HEK293 (cell line): ENCODE measurements around the gene ANAPC2.

Experiments
- CTCF ChIA-PET: fragments of 350-600 bp; formaldehyde crosslinking; extraction: SDS; loops from one replicate; lab custom pipeline; 2021; ENCODE audit warnings: antibody characterized with exemption; lab: Yijun Ruan, JAX
- POLR2A ChIA-PET: fragments of 300-600 bp; formaldehyde crosslinking; extraction: SDS; loops from one replicate; lab custom pipeline; 2020; ENCODE audit warnings: antibody characterized with exemption, inconsistent platforms; lab: Yijun Ruan, JAX
- H3K27ac ChIP-seq: fragments of 200-500 bp; sonication (Bioruptor generic); 2 replicates; pipeline ENCODE4 v1.5.1; 2014; ENCODE audit warnings: low read depth, low read length, control low read depth, inconsistent platforms; ENCODE audit errors: extremely low read depth
- H3K36me3 ChIP-seq, 2 experiments: fragments of 200-500 bp in 1 of 2; sonication (Bioruptor generic) in 1 of 2; 1 replicate in 1 of 2; 2 replicates in 1 of 2; pipeline ENCODE4 v1.5.1; 2014 to 2017; ENCODE audit warnings: inconsistent platforms in 2 of 2, low read length in 2 of 2; ENCODE audit not compliant: control insufficient read depth in 2 of 2, insufficient read depth in 1 of 2
- H3K4me1 ChIP-seq: fragments of 200-500 bp; sonication (Bioruptor generic); 2 replicates; pipeline ENCODE4 v1.5.1; 2014; ENCODE audit warnings: mild to moderate bottlenecking, low read length, inconsistent platforms; ENCODE audit not compliant: control insufficient read depth, insufficient read depth
- H3K4me3 ChIP-seq: 2 replicates; pipeline ENCODE4 v1.5.1; 2011; ENCODE audit warnings: low read depth, mild to moderate bottlenecking, control low read depth, low read length, moderate library complexity
- H3K9me3 ChIP-seq: fragments of 200-500 bp; sonication (Bioruptor generic); 2 replicates; pipeline ENCODE4 v1.5.1; 2014; ENCODE audit warnings: low read depth, low read length, inconsistent platforms; ENCODE audit not compliant: control insufficient read depth, insufficient read depth
- BCL11A ChIP-seq: fragments of 450-650 bp; formaldehyde crosslinking; IDR thresholded peaks from 2 replicates; pipeline ENCODE4 v1.5.1; 2016; ENCODE audit warnings: low read depth, missing biosample characterization, missing genetic modification characterization
- HIC1 ChIP-seq: fragments of 450-650 bp; formaldehyde crosslinking; IDR thresholded peaks from 2 replicates; pipeline ENCODE4 v1.5.1; 2016; ENCODE audit warnings: missing biosample characterization, missing genetic modification characterization
- HOXD13 ChIP-seq: sonication (generic); formaldehyde crosslinking; IDR thresholded peaks from 2 replicates; pipeline ENCODE4 v1.8.0; 2022; ENCODE audit warnings: missing genetic modification reagents, borderline replicate concordance
- INSM2 ChIP-seq: fragments of 450-650 bp; formaldehyde crosslinking; IDR thresholded peaks from 2 replicates; pipeline ENCODE4 v1.5.1; 2016; ENCODE audit warnings: missing biosample characterization, missing genetic modification characterization
- MEIS1 ChIP-seq: sonication (generic); formaldehyde crosslinking; IDR thresholded peaks from 2 replicates; pipeline ENCODE4 v1.8.1; 2022; ENCODE audit warnings: missing genetic modification reagents, mild to moderate bottlenecking, borderline replicate concordance
- PRDM4 ChIP-seq: fragments of 450-650 bp; formaldehyde crosslinking; IDR thresholded peaks from 2 replicates; pipeline ENCODE4 v1.5.1; 2017; ENCODE audit warnings: missing biosample characterization, missing genetic modification characterization
- SETDB1 ChIP-seq: IDR thresholded peaks from one replicate; pipeline ENCODE4 v1.6.1; 2017; ENCODE audit warnings: mild to moderate bottlenecking, low read length, moderate library complexity, mixed read lengths; ENCODE audit not compliant: insufficient read length
- SP2 ChIP-seq: fragments of 450-650 bp; formaldehyde crosslinking; IDR thresholded peaks from 2 replicates; pipeline ENCODE4 v1.5.1; 2016; ENCODE audit warnings: missing biosample characterization, missing genetic modification characterization
- ZBTB48 ChIP-seq: fragments of 450-650 bp; formaldehyde crosslinking; IDR thresholded peaks from 2 replicates; pipeline ENCODE4 v1.5.1; 2016; ENCODE audit warnings: missing biosample characterization, missing genetic modification characterization
- ZFP41 ChIP-seq: fragments of 450-650 bp; formaldehyde crosslinking; IDR thresholded peaks from 2 replicates; pipeline ENCODE4 v1.5.1; 2016; ENCODE audit warnings: missing biosample characterization, missing genetic modification characterization, borderline replicate concordance
- ZNF121 ChIP-seq: fragments of 450-650 bp; formaldehyde crosslinking; IDR thresholded peaks from 2 replicates; pipeline ENCODE4 v1.5.1; 2016; ENCODE audit warnings: missing biosample characterization, missing genetic modification characterization
- ZNF146 ChIP-seq: fragments of 450-650 bp; formaldehyde crosslinking; IDR thresholded peaks from 2 replicates; pipeline ENCODE4 v1.5.1; 2016; ENCODE audit warnings: missing biosample characterization, missing genetic modification characterization
- ZNF175 ChIP-seq: fragments of 450-650 bp; formaldehyde crosslinking; IDR thresholded peaks from 2 replicates; pipeline ENCODE4 v1.5.1; 2016; ENCODE audit warnings: missing biosample characterization, missing genetic modification characterization
- ZNF211 ChIP-seq: fragments of 450-650 bp; formaldehyde crosslinking; IDR thresholded peaks from 2 replicates; pipeline ENCODE4 v1.5.1; 2016; ENCODE audit warnings: low read depth, missing biosample characterization, missing genetic modification characterization
- ZNF221 ChIP-seq: fragments of 450-650 bp; formaldehyde crosslinking; IDR thresholded peaks from 2 replicates; pipeline ENCODE4 v1.5.1; 2017; ENCODE audit warnings: missing biosample characterization, missing genetic modification characterization, borderline replicate concordance
- ZNF391 ChIP-seq: fragments of 450-650 bp; formaldehyde crosslinking; IDR thresholded peaks from 2 replicates; pipeline ENCODE4 v1.5.1; 2016; ENCODE audit warnings: low read depth, missing biosample characterization, missing genetic modification characterization, borderline replicate concordance
- ZNF426 ChIP-seq: fragments of 450-650 bp; formaldehyde crosslinking; IDR thresholded peaks from 2 replicates; pipeline ENCODE4 v1.5.1; 2017; ENCODE audit warnings: missing biosample characterization, missing genetic modification characterization, mild to moderate bottlenecking, inconsistent platforms, moderate library complexity
- ZNF48 ChIP-seq: fragments of 450-650 bp; formaldehyde crosslinking; IDR thresholded peaks from 2 replicates; pipeline ENCODE4 v1.5.1; 2016; ENCODE audit warnings: missing biosample characterization, missing genetic modification characterization
- ZNF571 ChIP-seq: fragments of 450-650 bp; formaldehyde crosslinking; IDR thresholded peaks from 2 replicates; pipeline ENCODE4 v1.5.0; 2017; ENCODE audit warnings: missing biosample characterization, missing genetic modification characterization
- ZNF664 ChIP-seq: fragments of 450-650 bp; formaldehyde crosslinking; IDR thresholded peaks from 2 replicates; pipeline ENCODE4 v1.5.1; 2016; ENCODE audit warnings: missing biosample characterization, missing genetic modification characterization
- ZNF777 ChIP-seq: fragments of 450-650 bp; formaldehyde crosslinking; IDR thresholded peaks from 2 replicates; pipeline ENCODE4 v1.5.1; 2017; ENCODE audit warnings: missing biosample characterization, missing genetic modification characterization, borderline replicate concordance
- TF ChIP-seq, protein P1 (sequence below): fragments of 450-650 bp; formaldehyde crosslinking; IDR thresholded peaks from 2 replicates; pipeline ENCODE4 v1.5.1; 2016; ENCODE audit warnings: missing biosample characterization, missing genetic modification characterization
- TF ChIP-seq, protein P2 (sequence below): IDR thresholded peaks from 2 replicates; pipeline ENCODE4 v1.6.1; 2011; ENCODE audit warnings: mild to moderate bottlenecking, low read depth, low read length, borderline replicate concordance
- TF ChIP-seq, protein P3 (sequence below): fragments of 450-650 bp; formaldehyde crosslinking; IDR thresholded peaks from 2 replicates; pipeline ENCODE4 v1.5.1; 2017; ENCODE audit warnings: missing biosample characterization, missing genetic modification characterization

ANAPC2 gene

DNA sequence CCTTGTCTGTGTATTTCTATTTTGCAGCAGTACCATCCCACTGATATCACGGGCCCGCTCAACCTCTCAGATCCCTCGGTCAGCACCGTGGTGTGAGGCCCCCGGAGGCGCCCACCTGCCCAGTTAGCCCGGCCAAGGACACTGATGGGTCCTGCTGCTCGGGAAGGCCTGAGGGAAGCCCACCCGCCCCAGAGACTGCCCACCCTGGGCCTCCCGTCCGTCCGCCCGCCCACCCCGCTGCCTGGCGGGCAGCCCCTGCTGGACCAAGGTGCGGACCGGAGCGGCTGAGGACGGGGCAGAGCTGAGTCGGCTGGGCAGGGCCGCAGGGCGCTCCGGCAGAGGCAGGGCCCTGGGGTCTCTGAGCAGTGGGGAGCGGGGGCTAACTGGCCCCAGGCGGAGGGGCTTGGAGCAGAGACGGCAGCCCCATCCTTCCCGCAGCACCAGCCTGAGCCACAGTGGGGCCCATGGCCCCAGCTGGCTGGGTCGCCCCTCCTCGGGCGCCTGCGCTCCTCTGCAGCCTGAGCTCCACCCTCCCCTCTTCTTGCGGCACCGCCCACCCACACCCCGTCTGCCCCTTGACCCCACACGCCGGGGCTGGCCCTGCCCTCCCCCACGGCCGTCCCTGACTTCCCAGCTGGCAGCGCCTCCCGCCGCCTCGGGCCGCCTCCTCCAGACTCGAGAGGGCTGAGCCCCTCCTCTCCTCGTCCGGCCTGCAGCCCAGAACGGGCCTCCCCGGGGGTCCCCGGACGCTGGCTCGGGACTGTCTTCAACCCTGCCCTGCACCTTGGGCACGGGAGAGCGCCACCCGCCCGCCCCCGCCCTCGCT is 20.4 kb downstream of the ANAPC2 start (continued):
- no peak for TF ChIP-seq ZFP41 (tag by site-specific recombination)
- no peak for TF ChIP-seq ZBTB48 (tag by site-specific recombination)
- no peak for TF ChIP-seq INSM2 (tag by site-specific recombination)
- TF ChIP-seq ZNF571 (tag by site-specific recombination): no peak
- TF ChIP-seq ZNF777 (tag by site-specific recombination): no peak
- 0 out of 2 replicates have a peak, but pooled peaks have one; percentile 35 for TF ChIP-seq ZNF391
- TF ChIP-seq BCL11A: peak; percentile 77
- TF ChIP-seq, protein P1, sequence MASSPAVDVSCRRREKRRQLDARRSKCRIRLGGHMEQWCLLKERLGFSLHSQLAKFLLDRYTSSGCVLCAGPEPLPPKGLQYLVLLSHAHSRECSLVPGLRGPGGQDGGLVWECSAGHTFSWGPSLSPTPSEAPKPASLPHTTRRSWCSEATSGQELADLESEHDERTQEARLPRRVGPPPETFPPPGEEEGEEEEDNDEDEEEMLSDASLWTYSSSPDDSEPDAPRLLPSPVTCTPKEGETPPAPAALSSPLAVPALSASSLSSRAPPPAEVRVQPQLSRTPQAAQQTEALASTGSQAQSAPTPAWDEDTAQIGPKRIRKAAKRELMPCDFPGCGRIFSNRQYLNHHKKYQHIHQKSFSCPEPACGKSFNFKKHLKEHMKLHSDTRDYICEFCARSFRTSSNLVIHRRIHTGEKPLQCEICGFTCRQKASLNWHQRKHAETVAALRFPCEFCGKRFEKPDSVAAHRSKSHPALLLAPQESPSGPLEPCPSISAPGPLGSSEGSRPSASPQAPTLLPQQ (tag by site-specific recombination): peak; percentile 91
- no peak for TF ChIP-seq ZNF211 (tag by site-specific recombination)
- TF ChIP-seq, protein P2, sequence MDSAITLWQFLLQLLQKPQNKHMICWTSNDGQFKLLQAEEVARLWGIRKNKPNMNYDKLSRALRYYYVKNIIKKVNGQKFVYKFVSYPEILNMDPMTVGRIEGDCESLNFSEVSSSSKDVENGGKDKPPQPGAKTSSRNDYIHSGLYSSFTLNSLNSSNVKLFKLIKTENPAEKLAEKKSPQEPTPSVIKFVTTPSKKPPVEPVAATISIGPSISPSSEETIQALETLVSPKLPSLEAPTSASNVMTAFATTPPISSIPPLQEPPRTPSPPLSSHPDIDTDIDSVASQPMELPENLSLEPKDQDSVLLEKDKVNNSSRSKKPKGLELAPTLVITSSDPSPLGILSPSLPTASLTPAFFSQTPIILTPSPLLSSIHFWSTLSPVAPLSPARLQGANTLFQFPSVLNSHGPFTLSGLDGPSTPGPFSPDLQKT: no peak
- TF ChIP-seq HIC1 (tag by site-specific recombination): no peak; the same call in 1 of the 2 replicates
- TF ChIP-seq, protein P3, sequence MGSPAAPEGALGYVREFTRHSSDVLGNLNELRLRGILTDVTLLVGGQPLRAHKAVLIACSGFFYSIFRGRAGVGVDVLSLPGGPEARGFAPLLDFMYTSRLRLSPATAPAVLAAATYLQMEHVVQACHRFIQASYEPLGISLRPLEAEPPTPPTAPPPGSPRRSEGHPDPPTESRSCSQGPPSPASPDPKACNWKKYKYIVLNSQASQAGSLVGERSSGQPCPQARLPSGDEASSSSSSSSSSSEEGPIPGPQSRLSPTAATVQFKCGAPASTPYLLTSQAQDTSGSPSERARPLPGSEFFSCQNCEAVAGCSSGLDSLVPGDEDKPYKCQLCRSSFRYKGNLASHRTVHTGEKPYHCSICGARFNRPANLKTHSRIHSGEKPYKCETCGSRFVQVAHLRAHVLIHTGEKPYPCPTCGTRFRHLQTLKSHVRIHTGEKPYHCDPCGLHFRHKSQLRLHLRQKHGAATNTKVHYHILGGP: no peak
- no peak for TF ChIP-seq SETDB1
- TF ChIP-seq ZNF146: no peak
- no peak for TF ChIP-seq ZNF175 (tag by site-specific recombination)

DNA sequence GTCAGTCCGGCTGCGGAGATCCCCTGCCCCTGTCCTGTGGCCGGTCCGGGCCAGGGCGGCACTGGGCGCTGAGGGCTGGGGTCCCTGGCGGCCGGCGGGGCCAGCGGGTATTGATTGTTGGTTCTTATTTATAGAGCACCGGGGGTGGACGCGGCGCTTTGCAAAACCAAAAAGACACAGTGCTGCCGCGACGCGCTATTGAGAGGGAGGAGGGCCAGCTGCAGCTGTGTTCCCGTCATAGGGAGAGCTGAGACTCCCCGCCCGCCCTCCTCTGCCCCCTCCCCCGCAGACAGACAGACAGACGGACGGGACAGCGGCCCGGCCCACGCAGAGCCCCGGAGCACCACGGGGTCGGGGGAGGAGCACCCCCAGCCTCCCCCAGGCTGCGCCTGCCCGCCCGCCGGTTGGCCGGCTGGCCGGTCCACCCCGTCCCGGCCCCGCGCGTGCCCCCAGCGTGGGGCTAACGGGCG is 21.0 kb downstream of the ANAPC2 start:
- no peaks in the 10 kb centered on the region for H3K9me3 ChIP-seq
- no peaks in the 10 kb centered on the region; the same call in 1 of the 2 replicates for H3K4me1 ChIP-seq
- no peak overlapping the region for H3K27ac ChIP-seq
- POLR2A ChIA-PET: interaction anchor here (0.6 to 3.4 kb wide), 8 partner anchors 9 to 73 kb away, joined by 4 to 40 read pairs (median 6); partner anchors contain the start of genes ANAPC2 and SSNA1
- CTCF ChIA-PET: interaction anchor here (1.1 kb wide), 1 partner anchor 9 kb away, joined by 3 read pairs; no protein-coding TSS in a partner anchor
- no peak for TF ChIP-seq ZNF426 (tag by site-specific recombination)
- no peak for TF ChIP-seq PRDM4
- TF ChIP-seq ZNF777 (tag by site-specific recombination): no peak
- TF ChIP-seq ZNF121 (tag by site-specific recombination): no peak
- TF ChIP-seq ZNF48 (tag by site-specific recombination): no peak
- no peak for TF ChIP-seq SP2 (tag by site-specific recombination)
- no peak for TF ChIP-seq MEIS1 (CRISPR knock-in tag)
- no peak for TF ChIP-seq ZNF221 (tag by site-specific recombination)
- no peak for TF ChIP-seq ZNF664 (tag by site-specific recombination)
- TF ChIP-seq HOXD13 (CRISPR knock-in tag): no peak
- H3K4me3 ChIP-seq: no peak overlapping the region
- no peaks in the 10 kb centered on the region for H3K36me3 ChIP-seq
